Hematopoietic multipotent progenitor cell treated with erythropoietin and hydrocortisone succinate and interleukin-3 and kit ligand, for 6 days (in vitro differentiated cells): ENCODE results near the gene SLC34A1.

Source experiments
- DNase-seq: peaks from one replicate; pipeline ENCODE4 v3.0.0-alpha.2; 2015

Gene SLC34A1

DNA sequence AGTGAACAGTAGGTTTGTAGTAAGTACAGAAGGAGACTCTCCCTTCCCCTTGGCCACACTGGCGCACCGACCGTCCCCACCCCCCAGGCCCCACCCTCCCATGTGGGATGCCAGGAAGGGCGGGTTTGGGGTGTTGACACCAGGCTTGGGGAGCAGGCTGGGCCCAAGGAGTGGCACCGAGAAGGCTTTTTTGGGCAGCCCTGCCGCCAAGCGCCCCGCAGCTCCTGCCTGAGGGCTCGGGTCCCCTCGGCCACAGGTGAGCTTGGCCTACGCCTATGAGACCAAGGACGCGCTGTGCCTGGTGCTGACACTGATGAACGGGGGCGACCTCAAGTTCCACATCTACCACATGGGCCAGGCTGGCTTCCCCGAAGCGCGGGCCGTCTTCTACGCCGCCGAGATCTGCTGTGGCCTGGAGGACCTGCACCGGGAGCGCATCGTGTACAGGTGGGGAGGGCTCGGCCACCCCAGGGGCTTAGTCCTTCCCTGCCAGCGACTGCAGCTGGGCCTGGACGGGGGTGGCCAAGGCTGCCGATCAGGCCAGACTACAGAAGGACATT is 49.5 kb downstream of the SLC34A1 start:
- no peak for DNase-seq

DNA sequence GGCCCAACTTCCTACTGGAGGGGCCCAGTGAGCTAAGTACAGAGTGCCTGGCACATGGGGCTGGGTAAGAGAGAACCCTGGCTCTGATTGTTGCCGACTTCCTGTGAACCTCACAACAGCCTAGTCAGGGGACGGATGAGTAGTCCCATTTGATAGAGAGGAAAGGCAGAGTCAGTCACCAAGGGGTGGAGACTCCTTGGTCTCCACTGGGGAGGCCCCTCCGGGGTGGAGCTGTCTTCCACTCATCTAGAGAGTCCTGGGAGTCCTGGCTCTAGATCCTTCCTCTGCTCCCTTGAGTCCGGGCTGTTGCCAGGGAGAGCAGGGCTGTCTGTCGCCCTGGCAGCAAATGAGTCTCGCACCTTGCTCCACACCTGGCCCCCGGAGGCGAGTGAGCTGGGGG is 50.2 kb downstream of the SLC34A1 start:
- no peak for DNase-seq

DNA sequence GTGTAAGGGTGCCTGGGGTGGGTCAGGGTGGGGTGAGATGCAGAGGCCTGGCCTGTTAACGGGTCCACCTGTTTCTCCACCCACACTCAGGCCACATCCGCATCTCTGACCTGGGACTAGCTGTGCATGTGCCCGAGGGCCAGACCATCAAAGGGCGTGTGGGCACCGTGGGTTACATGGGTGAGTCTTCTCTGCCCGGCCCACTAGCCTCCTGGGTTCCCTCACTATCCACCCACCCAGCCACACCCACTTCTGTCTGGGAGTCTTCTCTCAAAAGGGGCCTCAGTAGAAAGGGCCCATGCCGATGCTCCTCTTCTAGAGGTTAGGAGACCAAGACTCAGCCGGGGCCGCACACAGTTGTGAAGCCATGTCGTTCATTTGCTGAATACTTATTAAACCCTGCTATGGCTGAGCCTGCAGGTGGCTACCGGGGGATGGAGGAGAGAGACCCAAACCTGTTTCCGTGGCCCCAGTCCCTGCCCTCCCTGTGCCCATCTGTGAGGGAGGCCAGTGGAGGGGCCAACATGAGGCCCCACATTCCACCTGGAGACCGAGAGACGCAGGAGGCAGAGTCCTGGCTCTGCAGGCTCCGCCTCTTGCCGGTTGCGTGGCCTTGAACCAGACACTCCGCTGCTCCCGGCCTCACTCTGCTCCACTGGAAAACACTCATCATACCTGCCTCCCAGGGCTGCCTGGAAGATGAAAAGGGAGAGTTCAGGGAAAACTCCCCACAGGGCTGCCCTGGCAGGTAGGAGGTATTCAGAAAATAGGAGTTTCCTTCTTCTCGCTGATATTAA is 50.9 kb downstream of the SLC34A1 start:
- no peak for DNase-seq

DNA sequence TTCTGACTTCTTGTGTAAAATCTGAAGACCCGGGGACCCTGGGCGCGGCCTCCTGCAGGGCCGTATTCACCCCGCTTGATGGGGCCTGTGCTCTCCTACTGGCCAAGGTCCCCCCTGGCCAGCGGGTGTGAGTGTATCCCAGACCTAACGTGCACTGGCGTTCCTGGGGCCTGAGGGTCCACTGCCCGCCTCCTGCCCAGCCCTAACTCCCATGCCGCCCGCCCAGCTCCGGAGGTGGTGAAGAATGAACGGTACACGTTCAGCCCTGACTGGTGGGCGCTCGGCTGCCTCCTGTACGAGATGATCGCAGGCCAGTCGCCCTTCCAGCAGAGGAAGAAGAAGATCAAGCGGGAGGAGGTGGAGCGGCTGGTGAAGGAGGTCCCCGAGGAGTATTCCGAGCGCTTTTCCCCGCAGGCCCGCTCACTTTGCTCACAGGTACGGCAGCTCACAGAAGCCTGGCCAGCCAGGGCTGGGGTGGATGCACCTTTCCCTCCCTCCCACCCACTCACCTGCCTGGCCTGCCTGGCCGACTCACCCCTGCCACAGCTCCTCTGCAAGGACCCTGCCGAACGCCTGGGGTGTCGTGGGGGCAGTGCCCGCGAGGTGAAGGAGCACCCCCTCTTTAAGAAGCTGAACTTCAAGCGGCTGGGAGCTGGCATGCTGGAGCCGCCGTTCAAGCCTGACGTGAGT is 51.8 kb downstream of the SLC34A1 start:
- no peak for DNase-seq

DNA sequence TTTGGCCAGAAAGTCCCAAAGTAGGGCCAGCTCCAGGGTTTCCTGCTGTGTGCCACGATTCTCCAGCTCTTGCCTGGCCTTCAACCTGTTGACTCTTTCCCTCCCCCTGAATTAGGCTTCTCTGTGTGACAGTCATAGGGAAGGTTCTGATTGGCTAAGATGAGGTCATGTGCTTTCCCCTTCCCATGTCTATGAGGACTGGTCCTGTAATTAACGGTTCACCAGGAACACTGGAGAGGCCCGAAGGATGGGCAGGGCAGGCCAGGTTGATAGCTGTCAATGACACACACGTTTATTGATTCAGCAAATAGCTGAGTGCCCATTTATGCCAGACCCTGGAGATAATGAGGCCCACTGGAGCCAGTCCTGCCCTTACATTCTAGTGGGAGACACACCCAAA is 53.4 kb downstream of the SLC34A1 start:
- DNase-seq, result no peak

DNA sequence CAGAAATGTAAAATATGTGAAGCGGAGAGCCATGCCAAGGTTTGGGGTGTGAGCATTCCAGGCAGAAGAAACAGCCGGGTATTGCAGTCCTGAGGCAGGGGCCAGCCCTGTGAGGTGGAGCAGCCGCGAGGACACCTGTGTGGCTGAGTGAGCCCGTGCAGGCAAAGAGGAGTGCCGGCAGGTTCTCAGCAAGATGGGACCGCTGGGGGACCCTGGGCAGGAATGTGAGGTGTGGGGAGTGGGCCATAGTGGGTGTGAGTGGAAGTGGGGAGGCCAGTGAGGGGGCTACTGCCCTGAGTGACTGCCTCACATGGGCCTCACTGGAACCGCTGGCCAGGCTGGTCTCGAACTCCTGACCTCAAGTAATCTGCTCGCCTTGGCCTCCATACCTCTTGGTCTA is 54.2 kb downstream of the SLC34A1 start:
- DNase-seq, result no peak

DNA sequence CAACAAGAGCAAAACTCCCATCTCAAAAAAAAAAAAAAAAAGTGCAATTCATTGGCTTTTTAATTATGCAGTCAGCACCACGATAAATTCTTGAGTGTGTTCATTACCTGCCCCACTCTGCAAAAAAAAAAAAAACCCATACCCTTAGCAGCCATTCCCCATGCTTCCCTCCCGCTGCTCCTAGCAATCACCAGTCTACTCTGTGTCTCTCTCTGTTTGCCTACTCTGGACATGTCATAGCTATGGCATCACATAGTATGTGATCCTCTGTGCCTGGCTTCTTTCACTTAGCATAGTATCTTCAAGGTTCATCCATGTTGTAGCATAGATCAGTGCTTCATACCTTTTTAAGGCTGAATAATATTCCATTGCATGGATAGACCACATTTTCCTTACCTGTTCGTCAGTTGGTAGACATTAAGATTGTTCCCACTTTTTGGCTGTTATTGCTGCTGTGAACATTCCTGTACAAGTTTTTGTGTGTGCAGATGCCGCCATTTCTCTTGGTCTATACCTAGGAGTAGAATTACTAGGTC is 55.4 kb downstream of the SLC34A1 start:
- no peak for DNase-seq

DNA sequence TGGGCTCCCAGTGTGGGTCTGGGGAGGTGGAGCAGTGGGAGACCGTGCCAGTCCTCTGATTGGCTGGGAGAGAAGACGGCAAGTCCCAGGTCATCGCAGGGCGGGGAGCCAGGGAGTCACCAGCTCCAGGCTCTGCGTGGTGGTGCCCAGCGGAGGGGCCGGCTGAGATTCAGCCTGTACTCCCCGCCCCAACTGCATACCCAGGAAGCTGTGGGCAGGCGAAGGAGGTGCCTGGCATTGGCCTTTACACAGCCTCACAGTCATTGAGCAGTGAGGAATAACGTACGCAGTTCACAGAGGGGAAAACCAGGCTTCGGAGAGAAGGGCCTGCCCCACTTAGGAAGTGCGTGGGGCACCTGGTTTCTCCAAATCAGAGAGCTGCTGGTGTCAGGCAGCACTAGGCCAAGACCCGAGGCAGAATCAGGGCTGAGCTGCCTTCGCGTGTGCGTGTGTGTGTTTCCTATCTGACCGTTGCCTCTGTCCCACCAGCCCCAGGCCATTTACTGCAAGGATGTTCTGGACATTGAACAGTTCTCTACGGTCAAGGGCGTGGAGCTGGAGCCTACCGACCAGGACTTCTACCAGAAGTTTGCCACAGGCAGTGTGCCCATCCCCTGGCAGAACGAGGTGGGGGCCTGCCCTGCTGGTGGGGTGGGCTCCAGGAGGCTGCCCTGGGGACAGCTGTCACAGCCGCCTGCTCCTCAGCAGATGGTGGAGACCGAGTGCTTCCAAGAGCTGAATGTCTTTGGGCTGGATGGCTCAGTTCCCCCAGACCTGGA is 56.2 kb downstream of the SLC34A1 start:
- DNase-seq, result no peak

DNA sequence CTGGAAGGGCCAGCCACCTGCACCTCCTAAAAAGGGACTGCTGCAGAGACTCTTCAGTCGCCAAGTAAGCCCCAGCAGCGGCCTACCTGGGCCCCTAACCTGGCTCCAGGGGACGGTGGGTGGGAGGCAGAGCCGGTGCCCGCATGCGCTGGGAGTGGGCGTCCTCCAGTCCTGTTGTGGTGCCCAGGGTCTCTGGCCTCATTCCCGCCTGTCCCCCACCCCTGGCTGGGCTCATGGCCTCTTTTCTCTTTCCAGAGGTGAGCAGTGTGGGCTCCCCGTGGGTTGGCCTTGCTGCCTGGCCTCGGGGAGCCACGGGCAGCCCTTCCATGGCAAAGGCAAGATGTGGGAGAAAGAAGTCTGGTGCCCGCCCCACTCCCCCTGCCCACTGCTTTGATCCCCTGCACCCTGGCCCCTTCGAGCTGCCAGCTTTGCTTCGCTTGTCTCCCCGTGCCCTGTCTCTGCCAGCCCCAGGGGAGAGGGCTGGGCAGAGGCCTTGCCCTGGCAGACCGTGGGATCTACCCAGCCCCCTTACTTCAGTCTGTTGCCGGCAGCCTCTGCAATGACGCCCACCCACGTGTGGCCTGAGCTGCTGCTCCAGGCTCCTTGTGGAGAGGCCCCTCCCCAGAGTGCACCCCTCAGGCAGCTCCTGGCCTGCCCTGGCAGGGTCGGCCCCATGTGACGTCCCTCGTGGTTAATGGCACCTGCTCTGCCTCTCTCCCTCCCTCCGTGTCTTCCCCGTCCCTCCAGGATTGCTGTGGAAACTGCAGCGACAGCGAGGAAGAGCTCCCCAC is 57.0 kb downstream of the SLC34A1 start:
- DNase-seq, result no peak

DNA sequence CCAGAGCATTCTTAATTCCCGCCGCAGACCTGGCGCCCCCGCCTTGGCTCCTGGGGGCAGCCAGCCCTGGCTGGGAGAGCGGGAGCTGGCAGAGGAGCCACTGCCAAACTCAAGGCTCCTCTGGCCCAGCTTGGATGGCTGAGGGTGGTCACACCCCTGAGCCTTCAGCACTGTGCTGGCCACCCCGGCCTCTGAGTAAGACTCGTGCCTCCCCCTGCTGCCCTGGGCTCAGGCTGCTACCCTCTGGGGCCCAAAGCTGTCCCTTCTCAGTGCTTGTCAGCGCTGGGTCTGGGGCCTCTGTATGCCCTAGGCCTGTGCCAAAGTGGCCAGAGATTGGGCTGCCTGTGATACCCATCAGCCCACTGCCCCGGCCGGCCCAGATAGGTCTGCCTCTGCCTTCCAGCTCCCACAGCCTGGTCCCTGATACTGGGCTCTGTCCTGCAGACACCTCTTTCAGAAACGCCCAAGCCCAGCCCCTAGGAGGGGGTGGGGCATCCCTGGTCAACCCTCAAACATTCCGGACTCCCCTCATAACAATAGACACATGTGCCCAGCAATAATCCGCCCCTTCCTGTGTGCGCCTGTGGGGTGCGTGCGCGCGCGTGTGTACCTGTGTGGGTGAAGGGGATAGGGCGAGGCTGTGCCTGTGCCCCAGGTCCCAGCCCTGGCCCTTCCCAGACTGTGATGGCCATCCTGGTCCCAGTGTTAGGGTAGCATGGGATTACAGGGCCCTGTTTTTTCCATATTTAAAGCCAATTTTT is 58.0 kb downstream of the SLC34A1 start:
- DNase-seq, result no peak

DNA sequence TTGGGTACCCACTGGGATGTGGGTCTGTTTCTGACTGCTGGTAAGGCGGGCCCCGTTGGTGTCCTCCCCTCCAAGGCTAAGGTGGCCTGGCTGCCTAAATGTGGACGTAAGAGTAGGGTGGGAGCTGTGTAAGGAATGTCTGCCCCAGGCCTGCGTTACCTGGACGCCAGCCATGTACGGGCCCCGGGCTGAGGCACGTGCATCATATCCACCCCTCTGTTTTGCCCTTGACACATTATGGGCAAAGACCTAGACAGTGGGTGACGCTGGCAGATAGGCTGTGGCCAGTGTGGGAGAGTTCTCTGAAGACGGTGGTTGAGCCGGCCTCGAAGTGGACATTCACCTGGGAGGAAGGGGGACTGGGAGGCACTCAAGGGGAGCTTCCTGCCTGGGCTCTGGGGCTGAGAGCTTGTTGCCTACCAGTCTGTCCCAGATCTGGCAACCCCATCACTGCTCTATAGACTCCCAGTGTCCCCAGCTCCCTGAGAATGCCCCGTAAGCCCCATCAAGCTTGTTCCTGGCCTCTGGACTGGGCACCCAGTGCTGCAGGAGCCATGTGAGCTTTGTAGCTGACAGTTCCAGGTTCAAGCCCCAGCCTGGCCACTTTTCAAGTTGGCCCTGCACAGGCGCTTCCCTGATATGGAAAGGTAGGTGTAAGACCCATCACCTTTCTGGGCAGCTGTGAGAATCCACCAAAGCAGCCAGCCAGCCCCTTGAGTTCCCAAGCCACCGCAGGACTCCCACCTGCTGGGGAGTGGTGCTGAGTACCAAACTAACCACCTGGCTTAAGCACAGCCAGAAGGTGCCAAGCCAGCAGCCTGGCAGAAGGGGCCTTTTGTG is 59.1 kb downstream of the SLC34A1 start:
- no peak for DNase-seq

DNA sequence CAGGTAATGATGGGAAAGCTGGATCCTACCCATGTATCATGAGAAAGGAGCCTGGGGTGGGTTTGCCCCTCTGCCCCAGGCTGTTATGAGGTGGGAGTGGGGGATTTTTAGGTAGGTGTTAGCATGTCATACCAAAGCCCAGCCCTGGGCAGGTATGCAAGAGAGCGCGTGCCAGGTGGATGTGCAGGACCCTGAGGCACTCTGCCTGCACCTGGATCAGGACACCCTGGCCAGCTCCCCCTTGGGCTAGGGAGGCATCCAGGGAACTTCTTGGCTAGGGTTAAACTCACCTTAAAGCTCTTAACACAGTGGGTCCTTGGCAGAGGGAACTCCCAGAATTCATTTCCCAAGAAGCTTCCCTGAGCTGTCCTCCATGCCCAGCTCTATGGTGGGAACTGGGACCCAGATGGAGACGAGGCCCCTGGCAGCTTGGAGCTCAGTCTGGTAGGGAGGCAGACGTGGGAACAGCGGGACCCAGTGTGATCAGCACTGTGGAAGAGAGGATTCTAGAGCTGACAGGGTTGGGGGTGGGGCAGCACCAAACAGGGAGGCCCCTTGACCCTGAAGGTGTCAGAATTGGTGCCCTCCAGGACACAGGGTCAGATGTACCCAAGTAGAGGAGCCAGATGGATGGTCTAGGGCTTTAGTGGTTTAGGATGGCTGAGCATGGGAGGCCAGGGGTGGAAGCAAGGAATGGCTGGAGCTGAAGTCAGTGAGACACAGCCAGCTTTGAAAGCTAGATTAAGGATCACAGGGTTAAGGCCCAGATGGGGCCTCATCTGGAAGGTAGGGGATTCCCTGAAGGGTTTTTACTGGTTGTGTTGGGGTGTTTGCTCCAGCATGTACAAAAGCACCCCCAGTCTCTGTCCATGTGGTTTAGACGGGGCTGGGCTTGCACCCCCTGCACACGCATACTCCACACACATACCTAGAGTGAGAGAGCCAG is 60.1 kb downstream of the SLC34A1 start:
- no peak for DNase-seq

DNA sequence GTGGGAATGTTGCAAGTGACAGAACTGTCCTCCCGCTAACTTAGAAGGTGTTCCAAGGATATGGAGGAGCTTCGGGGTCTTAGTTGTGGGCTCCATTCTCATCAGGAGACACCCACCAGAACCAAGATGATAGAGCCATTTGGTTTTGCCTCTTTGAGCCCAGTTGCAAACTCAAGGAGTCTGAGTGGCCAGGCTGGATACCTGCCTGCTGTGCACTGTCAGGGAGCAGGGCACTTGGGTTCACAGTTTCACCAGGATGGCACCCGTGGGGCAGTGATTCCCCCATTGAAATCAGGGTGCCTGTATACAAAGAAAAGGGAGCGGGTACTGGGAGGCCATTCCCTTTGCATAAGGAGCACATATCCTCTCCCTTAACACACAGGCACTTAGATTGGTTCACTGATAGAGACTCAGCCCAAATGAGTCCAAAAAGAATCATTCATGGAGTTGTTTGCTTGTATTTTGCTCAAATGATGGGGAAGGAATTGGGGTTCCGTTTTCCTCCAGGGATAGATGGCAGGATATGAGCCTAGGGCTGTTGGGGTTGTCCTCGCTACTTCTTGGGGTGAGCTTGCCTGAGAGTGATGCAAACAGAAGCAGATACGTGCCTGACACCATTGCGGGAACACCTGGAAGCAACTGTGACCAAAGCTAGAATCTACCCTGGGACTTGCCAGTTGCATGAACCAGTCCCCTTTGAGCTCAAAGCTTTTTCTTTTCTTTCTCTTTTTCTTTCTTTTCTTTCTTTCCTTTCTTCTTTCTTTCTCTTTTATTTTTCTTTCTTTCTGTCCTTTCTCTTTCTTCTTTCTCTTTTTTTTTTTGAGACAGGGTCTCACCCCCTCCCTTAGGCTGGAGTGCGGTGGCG is 61.0 kb downstream of the SLC34A1 start:
- no peak for DNase-seq

DNA sequence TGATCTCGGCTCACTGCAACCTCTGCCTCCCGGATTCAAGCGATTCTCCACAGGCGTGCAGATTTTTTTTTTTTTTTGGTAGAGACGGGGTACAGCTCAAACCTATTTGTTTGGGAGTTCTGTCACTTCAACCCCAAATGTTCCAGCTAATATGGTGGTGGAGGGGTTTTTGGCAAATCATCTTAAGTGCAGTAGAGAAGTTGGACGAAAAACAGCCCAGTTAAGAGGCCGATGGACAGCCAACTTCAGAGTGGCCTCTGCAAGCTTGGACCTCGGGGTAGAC is 61.6 kb downstream of the SLC34A1 start:
- DNase-seq, result no peak

DNA sequence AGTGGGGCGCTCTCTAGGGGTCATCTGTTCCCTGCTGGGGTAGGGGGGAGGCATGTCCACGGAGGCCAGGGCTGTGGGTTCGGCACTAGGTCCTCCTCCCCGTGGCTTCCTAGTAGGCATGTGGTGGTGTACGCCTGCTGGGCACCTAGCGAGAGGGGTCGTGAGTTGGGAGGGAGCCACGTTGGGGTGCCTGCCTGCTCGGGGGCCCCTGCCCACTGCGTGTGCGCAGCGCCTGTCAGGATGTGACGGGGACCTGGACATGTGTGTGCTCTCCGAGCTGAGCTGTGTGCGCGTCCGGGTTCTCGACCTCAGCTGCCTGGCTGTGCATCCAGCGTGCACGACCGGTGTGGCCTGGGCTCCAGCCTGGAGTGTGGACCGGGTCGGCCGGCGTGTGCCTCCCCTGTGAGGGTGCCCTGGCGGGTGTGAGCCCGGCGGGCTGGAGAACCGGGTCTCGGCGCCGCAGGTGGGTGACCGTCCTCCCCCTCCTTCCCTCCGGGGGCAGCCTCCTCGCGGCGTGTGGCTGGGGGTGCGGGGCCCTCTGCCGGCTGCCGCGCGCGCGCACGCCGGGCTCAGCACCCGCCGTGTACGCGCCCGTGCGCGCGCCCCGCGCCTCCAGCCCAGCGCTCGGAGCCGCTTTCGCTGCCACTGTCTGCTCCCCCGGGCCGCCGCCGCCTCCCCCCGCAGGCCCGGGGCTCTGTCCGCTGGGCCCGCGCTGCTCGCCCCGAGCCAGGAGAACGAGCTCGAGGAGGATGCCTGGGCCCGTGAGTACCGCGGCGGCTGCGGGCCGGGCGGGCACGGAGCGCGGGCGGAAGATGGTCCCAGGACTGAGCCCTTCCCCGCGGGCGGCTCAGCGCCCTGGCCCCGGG is 62.2 kb downstream of the SLC34A1 start, which contains the start of gene PRR7:
Gene PRR7, plus strand, starts transcription at position 615 of the 866 bp plus-strand sequence. CDS start 8,254 bp downstream, outside the sequence.
- peak; percentile 72 for DNase-seq

DNA sequence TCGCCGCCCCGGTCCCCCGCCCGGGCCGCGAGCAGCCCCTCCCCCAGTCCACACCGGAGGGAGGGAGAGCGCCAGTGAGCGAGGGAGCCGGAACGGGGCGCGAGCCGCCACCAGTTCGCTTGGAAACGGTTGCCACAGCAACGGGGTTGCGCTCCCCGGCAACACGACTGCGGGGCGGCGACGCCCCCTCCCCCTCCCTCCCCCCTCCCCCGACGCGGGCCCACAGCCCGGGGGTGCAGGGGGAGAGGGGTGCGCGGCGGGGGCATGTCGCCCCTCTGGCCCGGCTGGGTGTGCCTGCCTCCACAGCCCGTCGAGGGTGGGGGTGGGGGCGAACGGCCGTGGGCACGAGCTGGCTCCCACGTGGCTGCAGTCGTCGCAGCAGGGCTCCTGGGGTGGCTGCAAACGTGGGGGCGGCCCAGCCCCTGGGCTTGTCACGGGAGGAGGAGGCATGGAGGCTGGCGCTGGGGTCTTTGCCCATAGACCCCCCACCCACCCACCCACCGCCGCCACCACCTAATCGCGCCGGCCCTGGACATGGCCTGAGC is 62.9 kb downstream of the SLC34A1 start:
- DNase-seq, result peak; percentile 60

DNA sequence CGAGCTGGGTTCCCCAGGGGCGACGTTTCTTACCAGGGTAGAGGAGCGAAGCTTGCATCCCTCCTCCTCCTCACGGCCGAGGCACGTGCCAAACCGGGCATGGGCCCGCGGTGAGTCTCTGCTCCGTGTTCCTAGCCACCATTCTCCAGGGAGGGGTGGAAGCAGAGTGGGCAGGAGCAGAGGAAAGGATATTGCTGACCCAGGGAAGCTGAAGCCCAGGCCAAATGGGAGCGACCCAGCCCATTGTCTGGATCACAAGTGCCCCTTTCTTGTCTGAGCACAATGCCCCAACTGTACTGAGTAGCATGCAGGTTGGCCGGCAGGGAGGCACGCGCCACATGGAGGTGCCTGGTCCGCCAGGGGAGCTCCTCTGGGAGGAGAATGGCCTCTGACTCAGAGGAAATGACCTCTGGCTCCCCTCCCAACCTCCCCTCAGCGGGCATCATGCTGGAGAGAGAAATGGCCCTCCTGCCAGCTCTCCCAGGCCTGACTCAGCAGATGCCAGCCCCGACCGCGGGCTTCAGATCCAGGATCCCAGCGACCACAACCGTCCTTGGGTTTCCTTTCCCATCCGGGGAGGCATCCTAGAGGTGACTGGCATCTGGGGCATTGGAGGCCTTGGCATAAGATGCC is 63.5 kb downstream of the SLC34A1 start:
- peak; percentile 47 for DNase-seq
